GM19238 (cell line): Measurements from ENCODE around the gene TIGD1.
"Not testable (repeated sequence)": the region's sequence is repeated elsewhere in the genome, so short reads cannot be mapped to it uniquely, and the experiment has no call there.

Experiments used
- DNase-seq: peaks from one replicate; pipeline ENCODE4 v3.0.0; 2011; ENCODE audit warnings: low spot score; ENCODE audit not compliant: insufficient read length

TIGD1 gene

DNA sequence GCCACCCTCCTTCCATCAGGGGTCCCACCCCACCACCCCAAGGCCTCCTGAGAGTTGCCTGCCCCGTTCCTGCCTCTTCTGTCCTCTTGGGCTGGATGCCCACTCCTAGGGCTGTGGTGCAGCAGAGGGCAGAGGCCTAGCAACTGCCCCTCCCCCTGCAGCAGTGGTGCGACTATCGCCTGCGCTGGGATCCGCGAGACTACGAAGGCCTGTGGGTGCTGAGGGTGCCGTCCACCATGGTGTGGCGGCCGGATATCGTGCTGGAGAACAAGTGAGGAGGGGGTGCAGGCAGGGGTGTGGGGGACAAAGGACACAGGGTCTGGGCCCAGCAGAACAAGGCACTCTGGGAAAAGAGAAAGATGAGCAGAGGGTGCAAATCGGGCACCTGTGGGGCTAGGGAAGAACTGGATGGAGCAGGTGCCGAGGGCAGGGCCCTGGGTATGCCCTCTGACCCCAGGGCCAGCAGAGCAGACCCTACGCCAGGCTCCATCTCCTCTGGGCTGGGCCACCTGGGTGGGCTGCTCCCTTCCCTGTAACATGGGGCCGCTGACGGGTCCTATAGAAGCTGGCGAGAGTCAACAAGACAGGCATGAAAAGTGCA lies 9.8 kb downstream of the TIGD1 start:
- no peak for DNase-seq

- DNase-seq, result no peak
Observed at GRCh38 chr2:232539298-232540231, 10.8 kb downstream of the TIGD1 start, which contains the start of gene CHRNG. CHRNG (plus strand) TSS chr2:232539692; CDS start chr2:232539748, 56 bp downstream.

DNA sequence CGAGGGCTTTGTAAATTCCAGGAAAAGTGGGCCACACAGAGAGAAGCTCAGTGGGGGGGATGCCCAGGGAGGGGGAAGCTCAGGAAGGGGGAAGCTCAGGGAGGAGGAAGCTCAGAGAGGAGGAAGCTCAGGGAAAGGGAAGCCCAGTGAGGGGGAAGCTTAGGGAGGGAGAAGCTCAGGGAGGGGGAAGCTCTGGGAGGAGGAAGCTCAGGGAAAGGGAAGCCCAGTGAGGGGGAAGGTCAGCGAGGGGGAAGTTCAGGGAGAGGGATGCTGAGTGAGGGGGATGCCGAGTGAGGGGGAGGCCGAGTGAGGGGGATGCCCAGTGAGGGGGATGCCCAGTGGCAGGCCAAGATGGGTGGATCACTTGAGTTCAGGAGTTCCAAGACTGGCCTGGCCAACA lies 11.7 kb downstream of the TIGD1 start:
- no peak for DNase-seq

- no peak for DNase-seq
Observed at GRCh38 chr2:232537499-232537898, 12.9 kb downstream of the TIGD1 start.

GRCh38 chr2:232537079-232537478 lies 13.3 kb downstream of the TIGD1 start:
- DNase-seq, result no peak

DNA sequence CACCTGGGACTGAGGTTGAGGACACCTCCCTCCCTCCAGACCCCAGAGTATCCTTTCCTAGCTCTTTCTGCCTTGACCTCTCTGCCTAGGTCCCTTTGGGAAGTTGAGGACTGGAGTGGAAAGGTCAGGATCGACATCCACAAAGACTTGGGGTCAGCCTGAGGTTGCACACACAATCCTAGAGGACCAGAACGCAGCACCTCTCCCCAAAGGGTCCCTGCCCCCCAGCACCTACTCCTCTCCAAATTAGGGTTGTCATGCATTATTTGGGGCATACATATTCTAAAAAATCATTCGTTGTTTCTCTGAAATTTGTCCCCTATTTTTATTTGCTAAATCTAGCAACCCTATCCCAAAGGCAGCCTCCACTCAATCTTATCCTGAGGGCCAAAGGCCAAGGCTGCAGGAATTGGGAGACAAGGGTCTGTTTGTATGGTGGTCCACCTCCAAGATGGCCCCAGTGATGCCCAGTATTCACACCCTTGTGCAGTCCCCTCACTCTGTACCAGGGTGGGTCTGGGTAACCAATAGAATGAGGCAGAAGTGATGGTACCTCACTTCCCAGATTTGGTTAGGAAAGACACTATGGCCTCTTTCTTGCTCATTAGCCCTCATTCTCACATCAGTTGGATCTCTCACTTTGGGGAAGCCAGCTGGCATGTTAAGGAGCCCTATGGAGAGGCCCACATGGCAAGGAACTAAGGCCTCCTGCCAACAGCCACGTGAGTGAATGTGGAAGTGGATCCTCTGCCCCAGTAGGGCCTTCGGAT lies 14.4 kb downstream of the TIGD1 start:
- no peak for DNase-seq

GRCh38 chr2:232534940-232535651 lies 15.3 kb downstream of the TIGD1 start:
- DNase-seq, result no peak

DNA sequence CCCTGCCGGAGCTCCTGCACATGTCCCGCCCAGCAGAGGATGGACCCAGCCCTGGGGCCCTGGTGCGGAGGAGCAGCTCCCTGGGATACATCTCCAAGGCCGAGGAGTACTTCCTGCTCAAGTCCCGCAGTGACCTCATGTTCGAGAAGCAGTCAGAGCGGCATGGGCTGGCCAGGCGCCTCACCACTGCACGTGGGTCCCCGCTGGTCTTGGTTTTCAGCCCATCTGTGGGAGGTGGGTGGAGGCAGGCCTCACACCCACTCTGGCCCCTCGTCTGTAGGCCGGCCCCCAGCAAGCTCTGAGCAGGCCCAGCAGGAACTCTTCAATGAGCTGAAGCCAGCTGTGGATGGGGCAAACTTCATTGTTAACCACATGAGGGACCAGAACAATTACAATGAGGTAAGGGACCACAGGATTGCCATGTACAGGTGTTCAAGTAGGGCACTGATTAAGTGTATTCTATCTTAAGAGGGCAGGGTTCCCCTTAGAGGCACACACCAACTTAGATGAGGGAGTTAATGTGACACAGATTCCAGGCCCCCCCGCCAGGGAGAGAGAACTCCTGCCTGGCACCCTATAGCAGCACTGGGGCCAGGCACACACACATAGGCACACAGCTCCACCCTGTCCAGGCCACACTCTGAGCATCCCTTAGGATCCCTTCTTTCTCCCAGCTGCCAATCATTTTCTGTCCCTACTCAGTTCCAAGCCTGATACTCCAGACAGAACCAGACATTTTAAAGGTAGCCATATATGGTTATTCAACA lies 16.2 kb downstream of the TIGD1 start:
- DNase-seq, result no peak

DNA sequence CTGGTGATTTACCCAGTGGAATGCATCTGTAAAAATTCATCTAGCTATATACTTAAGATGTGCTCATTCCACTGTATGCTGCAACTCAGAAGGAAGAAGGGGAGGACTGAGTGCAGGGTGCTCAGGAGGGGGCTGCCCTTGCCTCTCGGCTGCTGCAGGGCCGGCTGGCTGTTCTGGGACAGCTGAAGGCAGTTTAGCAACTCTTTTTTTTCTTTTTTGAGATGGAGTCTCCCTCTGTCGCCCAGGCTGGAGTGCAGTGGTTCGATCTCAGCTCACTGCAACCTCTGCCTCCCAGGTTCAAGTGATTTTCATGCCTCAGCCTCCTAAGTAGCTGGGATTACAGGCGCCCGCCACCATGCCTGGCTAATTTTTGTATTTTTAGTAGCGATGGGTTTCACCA lies 17.5 kb downstream of the TIGD1 start:
- DNase-seq, result not testable (repeated sequence)

- no peak for DNase-seq
Observed at GRCh38 chr2:232532419-232532818, 17.9 kb downstream of the TIGD1 start.

DNA sequence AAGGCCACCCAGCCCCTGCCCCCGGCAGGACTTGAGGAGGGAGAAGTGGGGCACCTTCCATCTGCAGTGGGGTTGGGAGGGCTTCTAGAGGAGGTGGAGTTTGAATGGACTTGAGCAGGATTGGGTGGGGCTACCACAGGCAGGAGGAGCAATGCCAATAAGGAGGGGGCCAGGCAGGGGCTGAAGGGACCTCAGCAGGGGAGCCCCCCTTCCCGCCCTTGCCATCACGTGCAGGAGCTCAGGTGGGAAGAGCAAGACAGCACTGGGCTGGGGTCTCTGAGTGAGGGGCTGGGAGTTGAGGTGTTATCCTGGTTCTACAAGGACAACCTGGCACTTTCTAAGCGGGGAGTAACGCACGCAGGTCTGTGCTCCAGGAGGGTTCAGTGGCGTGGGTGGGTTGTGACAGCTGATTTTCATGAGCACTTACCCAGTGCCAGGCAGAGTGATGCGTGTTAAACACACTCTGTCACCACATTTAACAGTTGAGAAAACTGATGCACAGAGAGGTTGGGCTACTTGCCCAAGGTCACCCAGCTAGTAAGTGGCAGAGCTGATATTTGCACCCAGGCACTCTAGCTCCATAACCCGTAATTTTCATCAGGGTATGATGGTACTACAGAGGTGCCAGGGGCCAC lies 19.6 kb downstream of the TIGD1 start:
- no peak for DNase-seq

DNA sequence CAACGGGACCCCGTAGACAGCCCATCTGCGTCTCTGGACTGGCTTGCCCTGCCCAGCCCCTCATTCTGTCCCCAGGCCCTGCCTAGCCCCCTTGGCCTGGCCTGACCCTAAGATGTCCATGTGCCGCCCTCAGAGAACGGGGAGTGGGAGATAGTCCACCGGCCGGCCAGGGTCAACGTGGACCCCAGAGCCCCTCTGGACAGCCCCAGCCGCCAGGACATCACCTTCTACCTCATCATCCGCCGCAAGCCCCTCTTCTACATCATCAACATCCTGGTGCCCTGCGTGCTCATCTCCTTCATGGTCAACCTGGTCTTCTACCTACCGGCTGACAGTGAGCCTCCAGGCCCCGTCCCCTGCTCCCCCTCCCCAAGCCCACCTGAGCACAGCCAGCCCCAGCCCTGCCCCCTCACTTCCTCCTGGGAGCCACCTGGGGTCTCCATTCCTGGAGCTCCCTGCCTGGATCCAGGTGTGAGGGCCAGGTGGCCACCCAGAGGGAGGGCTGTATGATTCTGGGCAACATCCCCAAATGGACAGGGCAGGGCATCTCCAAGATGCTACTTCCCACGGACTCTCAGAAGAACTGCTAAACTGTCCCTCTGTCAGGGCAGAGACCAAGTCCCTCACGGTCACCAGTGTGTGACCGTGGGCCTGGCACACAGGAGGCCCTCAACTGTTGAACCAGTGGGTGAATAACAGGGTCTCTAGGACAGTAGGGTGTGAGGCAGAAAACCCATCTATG lies 20.4 kb downstream of the TIGD1 start:
- DNase-seq, result no peak

DNA sequence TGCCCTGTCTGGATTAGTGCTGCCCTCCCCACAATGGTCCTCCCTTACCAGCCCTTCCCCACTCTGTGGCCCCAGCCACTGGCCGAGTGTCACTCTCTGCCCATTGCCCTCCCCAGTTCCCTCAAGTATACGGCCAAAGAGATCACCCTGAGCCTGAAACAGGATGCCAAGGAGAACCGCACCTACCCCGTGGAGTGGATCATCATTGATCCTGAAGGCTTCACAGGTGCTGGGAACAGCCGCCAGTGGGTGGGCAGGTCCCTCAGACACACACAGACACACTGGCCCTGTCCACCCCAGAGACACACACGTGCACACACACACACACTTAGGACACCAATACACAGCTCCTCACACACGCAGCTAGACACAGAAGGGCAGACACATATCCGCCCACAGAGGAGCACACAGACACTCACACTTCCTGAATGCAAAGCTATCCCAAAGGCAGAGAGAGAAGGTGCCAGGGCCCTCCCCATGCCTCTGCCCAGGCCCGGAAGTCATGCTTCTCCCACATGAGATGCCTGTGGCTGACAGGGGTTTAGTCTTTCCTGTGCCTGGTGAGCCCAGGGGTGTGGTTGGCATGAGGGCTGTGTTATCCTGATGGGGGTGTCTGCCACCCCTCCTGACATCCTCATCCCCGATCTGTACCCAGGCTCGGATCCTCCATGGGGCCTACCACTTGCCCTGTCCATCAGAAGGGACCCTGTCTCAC lies 21.5 kb downstream of the TIGD1 start:
- no peak for DNase-seq

GRCh38 chr2:232527905-232528470 lies 22.4 kb downstream of the TIGD1 start:
- no peak for DNase-seq

DNA sequence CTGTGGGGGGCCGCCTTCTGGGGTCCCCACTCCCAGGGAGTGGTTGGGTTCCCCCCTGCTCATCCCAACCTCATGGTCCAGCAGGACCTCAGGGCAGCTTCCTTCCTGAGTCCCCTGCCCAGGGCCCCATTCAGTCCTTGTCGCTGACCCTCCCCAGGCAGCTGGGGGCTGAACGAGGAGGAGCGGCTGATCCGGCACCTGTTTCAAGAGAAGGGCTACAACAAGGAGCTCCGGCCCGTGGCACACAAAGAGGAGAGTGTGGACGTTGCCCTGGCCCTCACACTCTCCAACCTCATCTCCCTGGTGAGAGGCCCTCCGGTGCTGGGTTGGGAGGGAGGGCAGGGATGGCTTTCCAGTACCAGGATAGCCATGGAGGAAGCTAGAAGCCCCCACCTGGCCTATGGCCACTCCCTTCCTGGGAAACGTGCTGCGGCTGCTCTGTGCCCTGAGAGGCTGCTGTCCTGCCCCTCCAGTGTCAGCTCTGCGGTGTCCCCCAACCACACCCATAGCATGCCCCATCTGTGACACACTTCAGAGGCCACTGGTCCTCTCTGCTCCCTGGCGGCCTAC lies 23.9 kb downstream of the TIGD1 start:
- DNase-seq, result no peak

DNA sequence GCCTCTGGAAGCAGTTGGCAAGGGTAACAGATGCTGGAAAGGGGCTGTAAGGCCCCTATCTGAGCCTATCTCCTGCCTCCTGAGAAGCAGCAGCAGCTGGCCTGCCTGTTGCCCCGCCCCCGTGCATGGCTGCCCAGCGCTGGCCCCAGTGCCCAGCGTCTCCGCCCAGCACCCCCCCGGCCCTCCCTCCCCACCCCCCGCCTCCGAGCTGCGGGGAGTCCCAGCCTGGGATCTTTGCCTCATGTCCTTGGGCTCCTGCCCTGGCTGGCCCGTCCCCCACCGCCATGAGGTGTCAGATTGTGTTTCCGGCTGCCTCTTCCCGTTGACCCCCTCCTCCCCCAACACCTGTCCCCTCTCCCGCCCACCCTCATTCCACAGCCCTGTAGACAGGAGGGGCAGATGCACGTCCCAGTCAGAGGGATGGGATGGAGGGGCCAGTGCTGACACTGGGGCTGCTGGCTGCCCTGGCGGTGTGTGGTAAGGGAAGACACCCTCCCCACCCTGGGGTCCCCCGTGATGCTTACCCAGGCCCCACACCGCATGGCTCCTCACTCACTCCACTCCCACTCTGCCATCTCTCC lies 24.5 kb downstream of the TIGD1 start, which contains the start of gene CHRND:
TSS of gene CHRND (plus strand) at position 370 of the 581 bp plus-strand sequence. CDS start at position 426, 56 bp downstream.
- no peak for DNase-seq

DNA sequence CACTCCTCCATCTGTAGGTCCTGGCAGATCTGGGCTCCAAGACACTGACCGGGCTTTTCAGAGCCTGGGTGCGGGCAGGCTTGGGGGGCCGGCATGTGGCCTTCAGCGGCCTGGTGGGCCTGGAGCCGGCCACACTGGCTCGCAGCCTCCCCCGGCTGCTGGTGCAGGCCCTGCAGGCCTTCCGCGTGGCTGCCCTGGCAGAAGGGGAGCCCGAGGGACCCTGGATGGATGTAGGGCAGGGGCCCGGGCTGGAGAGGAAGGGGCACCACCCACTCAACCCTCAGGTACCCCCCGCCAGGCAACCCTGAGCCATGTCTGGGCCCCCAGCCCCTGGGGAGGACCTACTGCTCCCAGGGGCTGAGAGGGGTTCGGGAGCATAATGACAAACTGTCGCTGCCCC lies 25.2 kb downstream of the TIGD1 start:
- no peak for DNase-seq

- no peak for DNase-seq
Observed at GRCh38 chr2:232524771-232525170, 25.6 kb downstream of the TIGD1 start.
